Smooth muscle cell (in vitro differentiated cells): ENCODE measurements around the gene LARP4B. TPM values are rescaled to one million over a fixed set of nuclear protein-coding genes. Genes with fewer than 3 reads are reported as not detected.

Source experiments
- DNase-seq: peaks from one replicate; lab custom pipeline; 2025; ENCODE audit not compliant: unreplicated experiment; lab: John Stamatoyannopoulos, UW
- H2AFZ ChIP-seq: fragments of 200-600 bp; sonication (generic); 2 replicates; pipeline ENCODE4 v1.6.0; 2016; ENCODE audit warnings: antibody characterized with exemption, low read depth, mild to moderate bottlenecking
- H3F3A ChIP-seq: fragments of 200-600 bp; sonication (generic); 2 replicates; pipeline ENCODE4 v1.6.0; 2017; ENCODE audit warnings: antibody characterized with exemption, low read depth
- H3K27ac ChIP-seq: fragments of 200-600 bp; sonication (generic); 2 replicates; pipeline ENCODE4 v1.5.1; 2016; ENCODE audit warnings: low read depth, mild to moderate bottlenecking
- H3K27me3 ChIP-seq: fragments of 200-600 bp; sonication (generic); 2 replicates; pipeline ENCODE4 v1.6.1; 2016; ENCODE audit warnings: low read depth, mild to moderate bottlenecking
- H3K36me3 ChIP-seq: fragments of 200-600 bp; sonication (generic); 2 replicates; pipeline ENCODE4 v1.5.1; 2016; ENCODE audit warnings: low read depth
- H3K4me1 ChIP-seq: fragments of 200-600 bp; sonication (generic); 2 replicates; pipeline ENCODE4 v1.5.1; 2016; ENCODE audit warnings: low read depth
- H3K4me2 ChIP-seq: fragments of 200-600 bp; sonication (generic); 2 replicates; pipeline ENCODE4 v1.6.0; 2016; ENCODE audit warnings: mild to moderate bottlenecking
- H3K4me3 ChIP-seq: fragments of 200-600 bp; sonication (generic); 2 replicates; pipeline ENCODE4 v1.5.1; 2016; ENCODE audit warnings: mild to moderate bottlenecking
- H3K79me2 ChIP-seq: fragments of 200-600 bp; sonication (generic); 2 replicates; pipeline ENCODE4 v1.6.0; 2016; ENCODE audit warnings: low read depth, mild to moderate bottlenecking
- H3K9ac ChIP-seq: fragments of 200-600 bp; sonication (generic); 2 replicates; pipeline ENCODE4 v1.6.0; 2016; ENCODE audit warnings: low read depth
- H3K9me3 ChIP-seq: fragments of 200-600 bp; sonication (generic); replicated peaks from 2 replicates; pipeline ENCODE4 v1.5.1; 2016; ENCODE audit warnings: low read depth
- H4K20me1 ChIP-seq: fragments of 200-600 bp; sonication (generic); 2 replicates; pipeline ENCODE4 v1.6.0; 2016; ENCODE audit warnings: low read depth
- WGBS: methylation state at CpG from one replicate; pipeline ENCODE4 v1.1.7; 2016; ENCODE audit warnings: low lambda C conversion rate; 5-methylcytosine and 5-hydroxymethylcytosine counted together
- polyA plus RNA-seq: library from polyadenylated mRNA; unstranded; fragments of >200 nt; fragmentation: Nextera tagmentation; extraction: Ambion mirVana; gene quantifications from 2 replicates; pipeline ENCODE4 v1.2.1, GENCODE V29; 2016
- total RNA-seq: library from RNA; depleted of rRNA; stranded (reverse); fragments of >200 nt; gene quantifications from 2 replicates; pipeline ENCODE4 v1.2.3, GENCODE V29; 2014
- TF ChIP-seq, protein P1 (sequence below): fragments of 200-600 bp; sonication (generic); IDR thresholded peaks from 2 replicates; pipeline ENCODE4 v1.5.1; 2017; ENCODE audit warnings: borderline replicate concordance, mild to moderate bottlenecking, antibody characterized with exemption; ENCODE audit not compliant: insufficient read depth, poor library complexity, severe bottlenecking

Gene LARP4B
- total and polyA plus RNA-seq, 2 experiments from 2014 or later = 16.7 to 24.9 TPM

DNA sequence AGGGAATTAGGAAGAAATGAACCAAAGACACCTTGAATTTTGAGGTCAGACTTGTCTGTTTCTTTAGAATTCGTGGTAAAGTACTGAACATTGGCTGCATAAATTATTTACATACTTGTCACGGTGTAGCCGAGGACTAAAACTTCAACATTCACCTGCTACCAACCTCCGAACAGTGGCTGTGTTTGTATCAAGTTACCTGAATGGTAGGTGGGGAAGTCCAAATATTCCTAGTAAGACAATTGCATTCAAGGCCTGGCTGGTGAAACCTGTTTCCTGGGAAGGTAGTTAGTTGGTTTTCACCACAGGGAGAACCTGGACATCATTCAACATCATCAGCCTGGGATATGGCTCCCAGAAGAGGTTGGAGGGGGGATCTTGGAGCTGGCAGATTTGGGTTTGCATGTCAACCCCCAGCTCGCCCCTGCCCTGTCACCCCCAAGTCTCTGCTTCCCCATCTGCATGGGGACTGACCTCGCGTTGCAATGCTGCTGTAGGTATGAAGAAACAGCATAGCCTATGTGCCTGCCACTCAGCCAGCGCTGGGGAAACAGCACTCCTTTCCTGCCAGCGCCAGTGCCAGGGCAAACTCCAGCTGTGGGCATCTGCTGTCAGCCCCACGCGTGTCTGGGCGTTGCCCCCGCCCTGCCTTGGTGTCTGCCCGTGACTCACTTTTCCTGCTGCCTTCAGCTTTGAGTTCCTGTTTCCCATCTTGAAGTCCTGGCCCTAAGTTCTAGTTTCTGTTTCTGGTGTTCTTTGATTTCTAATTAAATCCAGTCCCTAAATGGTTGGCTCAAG is 12.7 kb upstream of the LARP4B start:
- no peak for DNase-seq

GRCh38 chr10:943334-944033 is 12.0 kb upstream of the LARP4B start:
- Histone ChIP-seq H3K9ac (no peak overlapping the region), H3K4me1 (no peaks in the 10 kb centered on the region), H4K20me1 (no peaks in the 10 kb centered on the region), H3K4me3 (no peak overlapping the region), H2AFZ (no peak overlapping the region), H3K36me3 (no peaks in the 10 kb centered on the region), H3F3A (no peaks in the 10 kb centered on the region), H3K4me2 (no peak overlapping the region), H3K27me3 (no peaks in the 10 kb centered on the region), H3K9me3 (no peaks in the 10 kb centered on the region), H3K27ac (no peak overlapping the region), H3K79me2 (no peaks in the 10 kb centered on the region)
- WGBS = 95% methylated on average over 11 of the region's 17 CpGs
- TF ChIP-seq, protein P1, sequence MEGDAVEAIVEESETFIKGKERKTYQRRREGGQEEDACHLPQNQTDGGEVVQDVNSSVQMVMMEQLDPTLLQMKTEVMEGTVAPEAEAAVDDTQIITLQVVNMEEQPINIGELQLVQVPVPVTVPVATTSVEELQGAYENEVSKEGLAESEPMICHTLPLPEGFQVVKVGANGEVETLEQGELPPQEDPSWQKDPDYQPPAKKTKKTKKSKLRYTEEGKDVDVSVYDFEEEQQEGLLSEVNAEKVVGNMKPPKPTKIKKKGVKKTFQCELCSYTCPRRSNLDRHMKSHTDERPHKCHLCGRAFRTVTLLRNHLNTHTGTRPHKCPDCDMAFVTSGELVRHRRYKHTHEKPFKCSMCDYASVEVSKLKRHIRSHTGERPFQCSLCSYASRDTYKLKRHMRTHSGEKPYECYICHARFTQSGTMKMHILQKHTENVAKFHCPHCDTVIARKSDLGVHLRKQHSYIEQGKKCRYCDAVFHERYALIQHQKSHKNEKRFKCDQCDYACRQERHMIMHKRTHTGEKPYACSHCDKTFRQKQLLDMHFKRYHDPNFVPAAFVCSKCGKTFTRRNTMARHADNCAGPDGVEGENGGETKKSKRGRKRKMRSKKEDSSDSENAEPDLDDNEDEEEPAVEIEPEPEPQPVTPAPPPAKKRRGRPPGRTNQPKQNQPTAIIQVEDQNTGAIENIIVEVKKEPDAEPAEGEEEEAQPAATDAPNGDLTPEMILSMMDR = no peak
- DNase-seq = no peak

More for the DNA sequence above, 12.7 kb upstream of the LARP4B start:
- Histone ChIP-seq H3K4me2 (no peak overlapping the region), H2AFZ (no peak overlapping the region), H3K27me3 (no peaks in the 10 kb centered on the region), H3F3A (no peaks in the 10 kb centered on the region), H3K4me1 (no peaks in the 10 kb centered on the region), H3K4me3 (no peak overlapping the region), H3K9me3 (no peaks in the 10 kb centered on the region), H3K79me2 (no peaks in the 10 kb centered on the region), H3K9ac (no peak overlapping the region), H4K20me1 (no peaks in the 10 kb centered on the region), H3K27ac (no peak overlapping the region), H3K36me3 (no peaks in the 10 kb centered on the region)
- WGBS = 78% methylated on average over 14 of the region's 14 CpGs
- TF ChIP-seq, protein P1 = no peak

- Histone ChIP-seq H4K20me1 (no peaks in the 10 kb centered on the region), H2AFZ (no peak overlapping the region), H3K4me3 (no peak overlapping the region), H3F3A (no peaks in the 10 kb centered on the region), H3K36me3 (no peaks in the 10 kb centered on the region), H3K27me3 (no peaks in the 10 kb centered on the region), H3K9me3 (no peaks in the 10 kb centered on the region), H3K4me2 (no peak overlapping the region), H3K9ac (no peak overlapping the region), H3K79me2 (no peaks in the 10 kb centered on the region), H3K27ac (no peak overlapping the region), H3K4me1 (no peaks in the 10 kb centered on the region)
- WGBS = 91% methylated on average over 10 of the region's 10 CpGs
- TF ChIP-seq, protein P1 = no peak
- no peak for DNase-seq
Measured at GRCh38 chr10:938941-939678, 7.6 kb upstream of the LARP4B start.
